Measurements from ENCODE around the gene FOXC2.

Gene FOXC2

GRCh38 chr16:86590501-86591144 lies 24.0 kb downstream of the FOXC2 start:
- DNase-seq (ENCODE audit: low spot score), result no peak

- no peak for DNase-seq (ENCODE audit: low spot score)
Measured at GRCh38 chr16:86591270-86591669, 24.6 kb downstream of the FOXC2 start.

- no peak for DNase-seq (ENCODE audit: low spot score)
Measured at GRCh38 chr16:86593913-86594620, 27.4 kb downstream of the FOXC2 start.

- no peak for DNase-seq (ENCODE audit: low spot score)
Measured at GRCh38 chr16:86594721-86595120, 28.1 kb downstream of the FOXC2 start.

- no peak for DNase-seq (ENCODE audit: low spot score)
Measured at GRCh38 chr16:86595983-86596605, 29.5 kb downstream of the FOXC2 start.

GRCh38 chr16:86597126-86597879 lies 30.7 kb downstream of the FOXC2 start:
- DNase-seq (ENCODE audit: low spot score), result no peak

GRCh38 chr16:86597880-86598606 lies 31.4 kb downstream of the FOXC2 start:
- DNase-seq (ENCODE audit: low spot score), result no peak

- no peak for DNase-seq (ENCODE audit: low spot score)
Measured at GRCh38 chr16:86598607-86599565, 32.3 kb downstream of the FOXC2 start.

- DNase-seq (ENCODE audit: low spot score), result no peak
Measured at GRCh38 chr16:86601356-86601755, 34.7 kb downstream of the FOXC2 start.

GRCh38 chr16:86602521-86602920 lies 35.9 kb downstream of the FOXC2 start:
- DNase-seq (ENCODE audit: low spot score), result no peak

GRCh38 chr16:86604436-86605193 lies 38.0 kb downstream of the FOXC2 start:
- no peak for DNase-seq (ENCODE audit: low spot score)

- DNase-seq (ENCODE audit: low spot score), result no peak
Measured at GRCh38 chr16:86605950-86606349, 39.3 kb downstream of the FOXC2 start.

- no peak for DNase-seq (ENCODE audit: low spot score)
Measured at GRCh38 chr16:86608301-86608747, 41.7 kb downstream of the FOXC2 start.

- DNase-seq (ENCODE audit: low spot score), result no peak
Measured at GRCh38 chr16:86609115-86609514, 42.5 kb downstream of the FOXC2 start.

- DNase-seq (ENCODE audit: low spot score), result no peak
Measured at GRCh38 chr16:86609661-86610060, 43.0 kb downstream of the FOXC2 start.

GRCh38 chr16:86610779-86611524 lies 44.3 kb downstream of the FOXC2 start:
- no peak for DNase-seq (ENCODE audit: low spot score)

GRCh38 chr16:86611525-86611855 lies 44.9 kb downstream of the FOXC2 start:
- no peak for DNase-seq (ENCODE audit: low spot score)

- no peak for DNase-seq (ENCODE audit: low spot score)
Measured at GRCh38 chr16:86611941-86612340, 45.3 kb downstream of the FOXC2 start.

- DNase-seq (ENCODE audit: low spot score), result no peak
Measured at GRCh38 chr16:86614699-86615098, 48.1 kb downstream of the FOXC2 start.
